OCI-LY7 (cell line): ENCODE measurements around the gene FEN1. TPM values are rescaled to one million over a fixed set of nuclear protein-coding genes. Genes with fewer than 3 reads are reported as not detected.

ENCODE experiments used
- BruUV-seq: library from RNA; stranded (reverse); fragments of 400-500 nt; replicated peaks from 2 replicates; lab custom pipeline; 2021; lab: Mats Ljungman, UMichigan
- CTCF ChIA-PET: fragments of 300-600 bp; sonication (Branson Sonifier 250); formaldehyde crosslinking; loops from one replicate; lab custom pipeline; 2022; ENCODE audit warnings: antibody characterized with exemption; ENCODE audit not compliant: unreplicated experiment; lab: Charles Lee
- POLR2A ChIA-PET: fragments of 300-600 bp; sonication (Branson Sonifier 250); formaldehyde crosslinking; loops from one replicate; lab custom pipeline; 2022; ENCODE audit warnings: antibody characterized with exemption; lab: Charles Lee
- DNase-seq: peaks from one replicate; pipeline ENCODE4 v3.0.0-alpha.2; 2015; ENCODE audit warnings: low spot score
- H2AFZ ChIP-seq: fragments of 200-600 bp; sonication (generic), shearing (Covaris generic); 2 replicates; pipeline ENCODE4 v1.6.1; 2014; ENCODE audit warnings: mild to moderate bottlenecking, antibody characterized with exemption, low read length, moderate library complexity
- H3K27ac ChIP-seq: fragments of 200-600 bp; sonication (generic); 2 replicates; pipeline ENCODE4 v1.5.1; 2014; ENCODE audit warnings: mixed run types, low read depth, mild to moderate bottlenecking, moderate library complexity, low read length, inconsistent platforms; ENCODE audit not compliant: poor library complexity, severe bottlenecking
- H3K36me3 ChIP-seq: fragments of 200-600 bp; sonication (generic); 2 replicates; pipeline ENCODE4 v1.6.1; 2014; ENCODE audit warnings: mild to moderate bottlenecking, antibody characterized with exemption, low read length, moderate library complexity, mixed read lengths; ENCODE audit not compliant: insufficient read depth
- H3K4me1 ChIP-seq: fragments of 200-600 bp; sonication (generic); 2 replicates; pipeline ENCODE4 v1.5.1; 2014; ENCODE audit warnings: mild to moderate bottlenecking, low read length; ENCODE audit not compliant: insufficient read depth, poor library complexity, severe bottlenecking
- H3K4me2 ChIP-seq: fragments of 200-600 bp; sonication (generic); 2 replicates; pipeline ENCODE4 v1.6.1; 2014; ENCODE audit warnings: mild to moderate bottlenecking, low read length
- H3K4me3 ChIP-seq: fragments of 200-600 bp; sonication (generic); 2 replicates; pipeline ENCODE4 v1.5.1; 2014; ENCODE audit warnings: mild to moderate bottlenecking, low read depth, low read length; ENCODE audit not compliant: poor library complexity, severe bottlenecking
- H3K79me2 ChIP-seq: fragments of 200-600 bp; sonication (generic); 2 replicates; pipeline ENCODE4 v1.6.1; 2016; ENCODE audit warnings: low read depth, mild to moderate bottlenecking, low read length, moderate library complexity, mixed read lengths; ENCODE audit not compliant: insufficient read depth
- H3K9me2 ChIP-seq: fragments of 200-600 bp; sonication (generic); 2 replicates; pipeline ENCODE4 v1.6.1; 2016; ENCODE audit warnings: mild to moderate bottlenecking, low read length, mixed read lengths; ENCODE audit not compliant: insufficient read depth
- H3K9me3 ChIP-seq: fragments of 200-600 bp; sonication (generic); 2 replicates; pipeline ENCODE4 v1.6.1; 2014; ENCODE audit warnings: mild to moderate bottlenecking, mixed run types, low read length, mixed read lengths
- H4K20me1 ChIP-seq: fragments of 200-600 bp; sonication (generic); 2 replicates; pipeline ENCODE4 v1.6.1; 2014; ENCODE audit warnings: mild to moderate bottlenecking, antibody characterized with exemption, low read length, moderate library complexity, mixed read lengths; ENCODE audit not compliant: insufficient read depth
- EZH2phosphoT487 ChIP-seq: fragments of 200-600 bp; sonication (generic); IDR thresholded peaks from 2 replicates; pipeline ENCODE4 v1.6.1; 2018; ENCODE audit warnings: low read depth, borderline replicate concordance, mild to moderate bottlenecking, mixed run types, antibody characterized with exemption, low read length, moderate library complexity, mixed read lengths
- intact Hi-C: fragments of 100-400 bp; cut with micrococcal nuclease; formaldehyde crosslinking; loops from one replicate; pipeline ENCODE4 v1.10.0; 2022; ENCODE audit not compliant: unreplicated experiment
- total RNA-seq, 2 experiments: library from RNA; depleted of rRNA in 1 of 2; stranded (reverse); fragments of >200 nt in 1 of 2; shearing (Covaris generic) in 1 of 2; gene quantifications; 2 replicates each; pipeline ENCODE4 v1.2.3, GENCODE V29; 2014 to 2022
- TF ChIP-seq, protein P1 (sequence below): fragments of 200-600 bp; sonication (generic); conservative IDR thresholded peaks from 2 replicates; pipeline ENCODE4 v1.5.1; 2014; ENCODE audit warnings: mild to moderate bottlenecking, antibody characterized with exemption, low read length, moderate library complexity, mixed read lengths

Gene FEN1
- total RNA-seq, 2 experiments from 2014 or later, result 123 to 153 TPM

DNA sequence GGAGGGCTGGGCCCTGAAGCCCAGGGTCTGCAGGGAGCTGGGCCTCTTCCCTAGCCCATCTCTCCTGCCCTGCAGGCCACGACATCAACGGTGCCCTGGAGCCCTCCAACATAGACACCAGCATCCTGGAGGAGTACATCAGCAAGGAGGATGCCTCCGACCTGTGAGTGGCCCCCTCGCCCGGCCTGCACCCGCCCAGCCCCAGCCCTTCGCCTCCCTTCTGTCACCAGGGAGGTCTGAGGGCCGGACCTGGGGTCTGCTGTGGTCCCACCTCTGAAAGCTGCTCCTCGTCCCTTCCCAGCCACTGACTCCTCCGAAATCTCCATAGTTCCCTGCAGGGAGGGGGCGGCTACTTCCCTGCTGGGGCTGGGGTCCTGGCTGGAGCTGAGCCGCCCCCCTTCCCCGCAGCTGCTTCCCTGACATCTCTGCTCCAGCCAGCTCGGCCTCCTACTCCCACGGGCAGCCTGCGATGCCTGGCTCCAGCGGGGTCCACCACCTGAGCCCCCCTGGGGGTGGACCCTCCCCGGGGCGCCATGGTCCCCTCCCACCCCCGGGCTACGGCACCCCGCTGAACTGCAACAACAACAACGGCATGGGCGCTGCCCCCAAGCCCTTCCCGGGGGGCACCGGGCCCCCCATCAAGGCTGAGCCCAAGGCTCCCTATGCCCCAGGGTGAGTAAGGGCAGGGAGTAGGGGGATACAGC, 27.0 kb upstream of the FEN1 start:
- Histone ChIP-seq H3K27ac (no peak overlapping the region), H3K9me2 (no peaks in the 10 kb centered on the region), H4K20me1 (no peaks in the 10 kb centered on the region), H3K4me3 (no peak overlapping the region), H3K4me2 (no peak overlapping the region), H3K36me3 (no peaks in the 10 kb centered on the region), H2AFZ (no peak overlapping the region), H3K9me3 (no peaks in the 10 kb centered on the region), H3K79me2 (no peaks in the 10 kb centered on the region), H3K4me1 (no peaks in the 10 kb centered on the region)
- intact Hi-C loops, result no loop called here
- DNase-seq, result no peak
- POLR2A ChIA-PET, result no interaction called here
- CTCF ChIA-PET, result no interaction called here
- no TSS peak for BruUV-seq
- TF ChIP-seq EZH2phosphoT487, result no peak
- TF ChIP-seq, protein P1, sequence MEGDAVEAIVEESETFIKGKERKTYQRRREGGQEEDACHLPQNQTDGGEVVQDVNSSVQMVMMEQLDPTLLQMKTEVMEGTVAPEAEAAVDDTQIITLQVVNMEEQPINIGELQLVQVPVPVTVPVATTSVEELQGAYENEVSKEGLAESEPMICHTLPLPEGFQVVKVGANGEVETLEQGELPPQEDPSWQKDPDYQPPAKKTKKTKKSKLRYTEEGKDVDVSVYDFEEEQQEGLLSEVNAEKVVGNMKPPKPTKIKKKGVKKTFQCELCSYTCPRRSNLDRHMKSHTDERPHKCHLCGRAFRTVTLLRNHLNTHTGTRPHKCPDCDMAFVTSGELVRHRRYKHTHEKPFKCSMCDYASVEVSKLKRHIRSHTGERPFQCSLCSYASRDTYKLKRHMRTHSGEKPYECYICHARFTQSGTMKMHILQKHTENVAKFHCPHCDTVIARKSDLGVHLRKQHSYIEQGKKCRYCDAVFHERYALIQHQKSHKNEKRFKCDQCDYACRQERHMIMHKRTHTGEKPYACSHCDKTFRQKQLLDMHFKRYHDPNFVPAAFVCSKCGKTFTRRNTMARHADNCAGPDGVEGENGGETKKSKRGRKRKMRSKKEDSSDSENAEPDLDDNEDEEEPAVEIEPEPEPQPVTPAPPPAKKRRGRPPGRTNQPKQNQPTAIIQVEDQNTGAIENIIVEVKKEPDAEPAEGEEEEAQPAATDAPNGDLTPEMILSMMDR, result no peak

DNA sequence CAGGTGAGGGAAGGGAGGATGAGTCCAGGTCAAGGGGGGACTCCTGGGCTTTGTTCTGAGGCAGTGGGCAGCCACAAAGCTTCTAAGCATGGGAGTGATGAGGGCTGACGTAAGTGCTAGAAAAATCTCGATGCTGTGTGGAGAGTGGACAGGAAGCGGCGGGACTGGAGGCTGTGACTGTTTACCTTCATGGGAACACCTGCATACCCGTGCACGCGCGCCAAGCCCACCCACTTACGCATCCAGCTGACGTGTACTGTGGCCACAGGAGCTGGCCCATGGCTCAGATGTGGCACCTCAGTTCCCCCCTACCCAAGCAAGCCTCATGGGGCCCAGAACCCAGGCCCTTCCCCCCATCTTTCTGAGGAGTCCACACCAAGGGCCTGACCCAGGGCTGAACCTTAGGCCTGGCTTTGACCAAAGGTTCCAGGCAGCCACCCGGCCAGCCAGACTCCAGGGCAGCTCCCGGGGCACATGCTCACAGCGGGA, 26.3 kb upstream of the FEN1 start:
- H3K9me2 ChIP-seq, result no peaks in the 10 kb centered on the region
- no peaks in the 10 kb centered on the region for H3K4me1 ChIP-seq
- no peak overlapping the region for H3K27ac ChIP-seq
- no peak overlapping the region for H3K4me2 ChIP-seq
- H3K36me3 ChIP-seq, result no peaks in the 10 kb centered on the region
- no peaks in the 10 kb centered on the region for H4K20me1 ChIP-seq
- no peaks in the 10 kb centered on the region for H3K79me2 ChIP-seq
- no peaks in the 10 kb centered on the region for H3K9me3 ChIP-seq
- no TSS peak for BruUV-seq
- intact Hi-C loops, result no loop called here
- DNase-seq, result no peak
- TF ChIP-seq, protein P1, result no peak
- TF ChIP-seq EZH2phosphoT487, result no peak
- H3K4me3 ChIP-seq, result no peak overlapping the region
- ChIA-PET POLR2A (no interaction called here), CTCF (no interaction called here)
- H2AFZ ChIP-seq, result no peak overlapping the region
